ENCODE results near the gene CARD11.

Gene CARD11

GRCh38 chr7:2869981-2870380, 173.7 kb downstream of the CARD11 start:
- ChIA-PET CTCF (interaction anchor here (0.6 kb wide), 1 partner anchor 98 kb away, joined by 3 read pairs; no protein-coding TSS in a partner anchor), POLR2A (ENCODE audit: low non-redundant PET) (no interaction called here)
- peak overlapping the region; percentile 25; the same call in 1 of the 2 replicates for H3K27ac ChIP-seq
- DNase-seq (ENCODE audit: low spot score), result no peak
- no peak for TF ChIP-seq CTCF (conservative IDR thresholded peaks at IDR 0.05; ENCODE audit: low read depth)

- POLR2A ChIA-PET (ENCODE audit: low non-redundant PET), result no interaction called here
- no peak overlapping the region for H3K27ac ChIP-seq
These were observed 177.1 kb downstream of the CARD11 start for GRCh38 chr7:2866601-2867000.

GRCh38 chr7:2864999-2865670, 178.5 kb downstream of the CARD11 start:
- ChIA-PET CTCF (interaction anchor here (0.5 to 1.3 kb wide), 10 partner anchors 8 to 1827 kb away, joined by 3 to 8 read pairs (median 4); no protein-coding TSS in a partner anchor), POLR2A (ENCODE audit: low non-redundant PET) (interaction anchor here (0.8 kb wide), 1 partner anchor 44 kb away, joined by 3 read pairs; no protein-coding TSS in a partner anchor)
- TF ChIP-seq CTCF (conservative IDR thresholded peaks at IDR 0.05; ENCODE audit: low read depth), result peak; percentile 97
- peak; percentile 63 for DNase-seq (ENCODE audit: low spot score)
- H3K27ac ChIP-seq, result no peak overlapping the region

More at GRCh38 chr7:2866601-2867000, 177.1 kb downstream of the CARD11 start:
- CTCF ChIA-PET, result no interaction called here
- DNase-seq (ENCODE audit: low spot score), result no peak
- TF ChIP-seq CTCF (conservative IDR thresholded peaks at IDR 0.05; ENCODE audit: low read depth), result no peak

- ChIA-PET CTCF (interaction anchor here (0.5 to 1.3 kb wide), 5 partner anchors 9 to 384 kb away, joined by 3 to 7 read pairs (median 4); no protein-coding TSS in a partner anchor), POLR2A (ENCODE audit: low non-redundant PET) (interaction anchor here (0.8 kb wide), 2 partner anchors 43 to 730 kb away, joined by 3 read pairs; no protein-coding TSS in a partner anchor)
- no peak for DNase-seq (ENCODE audit: low spot score)
- TF ChIP-seq CTCF (conservative IDR thresholded peaks at IDR 0.05; ENCODE audit: low read depth), result no peak
- peak overlapping the region; percentile 92 for H3K27ac ChIP-seq
These were observed 179.3 kb downstream of the CARD11 start for GRCh38 chr7:2864204-2864985.

GRCh38 chr7:2863461-2864066, 180.1 kb downstream of the CARD11 start:
- ChIA-PET CTCF (interaction anchor here (1.0 to 1.1 kb wide), 2 partner anchors 8 to 333 kb away, joined by 4 to 7 read pairs; no protein-coding TSS in a partner anchor), POLR2A (ENCODE audit: low non-redundant PET) (no interaction called here)
- H3K27ac ChIP-seq, result peak overlapping the region; percentile 92
- no peak for TF ChIP-seq CTCF (conservative IDR thresholded peaks at IDR 0.05; ENCODE audit: low read depth)
- peak; percentile 89 for DNase-seq (ENCODE audit: low spot score)

- no peak for TF ChIP-seq CTCF (conservative IDR thresholded peaks at IDR 0.05; ENCODE audit: low read depth)
- H3K27ac ChIP-seq, result peak overlapping the region; percentile 92
- no peak for DNase-seq (ENCODE audit: low spot score)
- POLR2A ChIA-PET (ENCODE audit: low non-redundant PET), result no interaction called here
- CTCF ChIA-PET, result interaction anchor here (0.7 kb wide), 1 partner anchor 1745 kb away, joined by 3 read pairs; no protein-coding TSS in a partner anchor
These were observed 180.8 kb downstream of the CARD11 start for GRCh38 chr7:2862831-2863361.

Data from RWPE1 (cell line).